K562 (cell line): Measurements from ENCODE around the gene PAQR7. TPM values are rescaled to one million over a fixed set of nuclear protein-coding genes. Genes with fewer than 3 reads are reported as not detected.

ENCODE experiments used
- BRD4 ChIP-seq: fragments of 200-600 bp; sonication (generic); IDR thresholded peaks from 2 replicates; pipeline ENCODE4 v1.6.1; 2017; ENCODE audit warnings: inconsistent platforms
- CHD7 ChIP-seq: fragments of 200-600 bp; sonication (generic); IDR thresholded peaks from one replicate; pipeline ENCODE4 v1.6.1; 2012; ENCODE audit warnings: mild to moderate bottlenecking, low read depth, low read length, inconsistent platforms
- CREM ChIP-seq: IDR thresholded peaks from 2 replicates; pipeline ENCODE4 v1.6.1; 2014; ENCODE audit warnings: antibody characterized with exemption, low read depth
- CTCF ChIP-seq, 3 experiments: IDR thresholded peaks in 2 of 3; conservative IDR thresholded peaks in 1 of 3; 2 replicates each; pipeline ENCODE4 v1.5.1; 2011 to 2012; ENCODE audit warnings: low read length in 3 of 3, mild to moderate bottlenecking in 3 of 3, control low read depth in 2 of 3, improper control_type of control experiment in 1 of 3, inconsistent platforms in 1 of 3, low read depth in 1 of 3, mixed read lengths in 1 of 3, moderate library complexity in 1 of 3; ENCODE audit not compliant: insufficient read depth in 2 of 3
- GTF2A2 ChIP-seq: IDR thresholded peaks from 2 replicates; pipeline ENCODE4 v1.6.1; 2016; ENCODE audit warnings: mild to moderate bottlenecking, missing genetic modification characterization, missing compliant biosample characterization
- JUND ChIP-seq, 2 experiments: IDR thresholded peaks; 2 replicates in 1 of 2; 3 replicates in 1 of 2; pipeline ENCODE4 v1.6.1; 2011; ENCODE audit warnings: borderline replicate concordance in 2 of 2, low read depth in 2 of 2, low read length in 2 of 2, improper control_type of control experiment in 1 of 2, missing biosample characterization in 1 of 2, missing genetic modification characterization in 1 of 2, missing genetic modification reagents in 1 of 2
- RAD21 ChIP-seq, 2 experiments: fragments of 250-450 bp in 1 of 2; fragments of 450-650 bp in 1 of 2; sonication (Bioruptor Pico) in 1 of 2; formaldehyde crosslinking in 1 of 2; IDR thresholded peaks in 1 of 2; conservative IDR thresholded peaks in 1 of 2; 2 replicates each; pipeline versions ENCODE4 v1.4.0 to v1.8.0; 2020 to 2022; ENCODE audit warnings: mild to moderate bottlenecking in 2 of 2, moderate library complexity in 1 of 2
- SMAD2 ChIP-seq: fragments of 150-350 bp; IDR thresholded peaks from 2 replicates; pipeline ENCODE4 v1.6.1; 2014; ENCODE audit warnings: low read depth, mild to moderate bottlenecking, low read length
- U2AF2 ChIP-seq: fragments of 200-400 bp; formaldehyde crosslinking; optimal IDR thresholded peaks from 2 replicates; pipeline ENCODE3; 2017; ENCODE audit warnings: low read depth, mild to moderate bottlenecking, low read length
- ZNF143 ChIP-seq: sonication (generic); formaldehyde crosslinking; IDR thresholded peaks from 2 replicates; pipeline ENCODE4 v1.9.0; 2022; ENCODE audit warnings: mild to moderate bottlenecking, missing genetic modification reagents
- ZNF57 ChIP-seq: fragments of 450-650 bp; formaldehyde crosslinking; IDR thresholded peaks from 2 replicates; pipeline ENCODE4 v1.4.0; 2020; ENCODE audit warnings: mild to moderate bottlenecking, moderate library complexity
- ZNF695 ChIP-seq: fragments of 450-650 bp; formaldehyde crosslinking; IDR thresholded peaks from 2 replicates; pipeline ENCODE4 v1.4.0; 2020; ENCODE audit warnings: mild to moderate bottlenecking, moderate library complexity
- ZSCAN29 ChIP-seq: fragments of 450-650 bp; IDR thresholded peaks from 2 replicates; pipeline ENCODE4 v1.6.1; 2017
- polyA plus RNA-seq, 8 experiments: library from polyadenylated mRNA; depleted of rRNA in 4 of 8; stranded (reverse) in 5 of 8; unstranded in 3 of 8; fragments of >200 nt; fragmentation: Nextera tagmentation in 2 of 8; fragmentation: Illumina TruSeq in 1 of 8; extraction: Ambion mirVana in 2 of 8; extraction: Trizol in 1 of 8; gene quantifications; 2 replicates each; pipeline versions ENCODE4 v1.2.1 to v1.2.3, GENCODE V29; 2011 to 2014; ENCODE audit warnings: inconsistent platforms in 1 of 8, missing spikeins in 1 of 8
- total RNA-seq, 7 experiments: library from RNA; depleted of rRNA in 6 of 7; stranded (reverse); fragments of >200 nt in 6 of 7; fragmentation: Illumina TruSeq in 2 of 7; extraction: Trizol in 2 of 7; gene quantifications; 2 replicates each; pipeline versions ENCODE4 v1.2.1 to v1.2.3, GENCODE V29; 2011 to 2021; ENCODE audit warnings: low replicate concordance in 1 of 7
- TF ChIP-seq, protein P1 (sequence below): fragments of 450-650 bp; IDR thresholded peaks from 2 replicates; pipeline ENCODE4 v1.6.1; 2014; ENCODE audit warnings: low read depth, mild to moderate bottlenecking, moderate library complexity, borderline replicate concordance

Gene PAQR7
- total and polyA plus RNA-seq, 9 of the 15 experiments (the other 6 are each of a cell fraction or from before 2014, with no cell fraction given), result 1.1 to 5.2 (median 2.6) TPM

DNA sequence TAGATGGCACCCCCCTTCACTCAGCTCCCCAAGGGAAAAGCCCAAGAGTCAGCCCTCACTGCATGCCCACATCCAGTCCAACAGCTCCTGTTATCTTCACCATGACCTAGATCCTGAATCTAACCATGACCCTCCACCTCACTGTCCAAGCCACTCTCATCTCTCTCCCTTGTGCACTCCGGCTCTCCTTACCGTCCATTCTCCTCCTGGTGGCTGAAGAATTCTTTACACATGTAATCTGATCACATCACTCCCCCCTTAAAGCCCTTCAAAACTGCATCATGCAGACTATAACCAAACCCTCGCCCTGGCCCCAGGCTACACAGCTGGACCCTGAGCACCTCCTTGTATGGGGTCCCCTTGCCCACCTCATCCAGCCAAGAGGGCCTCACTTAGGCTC, 14.0 kb upstream of the PAQR7 start (continued):
- 0 out of 2 replicates have a peak, but pooled peaks have one; percentile 19 for TF ChIP-seq JUND (IDR thresholded peaks at IDR 0.05; ENCODE audit: borderline replicate concordance, low read depth, low read length)
- TF ChIP-seq JUND (tag; IDR thresholded peaks at IDR 0.05; ENCODE audit: borderline replicate concordance, low read depth, low read length), result no peak
- 0 out of 2 replicates have a peak, but pooled peaks have one; percentile 23 for TF ChIP-seq CREM
- peak; percentile 53 to 61 (median 59) for TF ChIP-seq CTCF (IDR thresholded peaks at IDR 0.05 in 2 of 3, conservative IDR thresholded peaks at IDR 0.05 in 1 of 3; ENCODE audit: insufficient read depth in 2 of 3, low read depth in 1 of 3, low read length in 3 of 3)
- TF ChIP-seq ZSCAN29, result no peak
- no peak for TF ChIP-seq U2AF2
- TF ChIP-seq ZNF695 (CRISPR knock-in tag), result no peak
- TF ChIP-seq, protein P1, sequence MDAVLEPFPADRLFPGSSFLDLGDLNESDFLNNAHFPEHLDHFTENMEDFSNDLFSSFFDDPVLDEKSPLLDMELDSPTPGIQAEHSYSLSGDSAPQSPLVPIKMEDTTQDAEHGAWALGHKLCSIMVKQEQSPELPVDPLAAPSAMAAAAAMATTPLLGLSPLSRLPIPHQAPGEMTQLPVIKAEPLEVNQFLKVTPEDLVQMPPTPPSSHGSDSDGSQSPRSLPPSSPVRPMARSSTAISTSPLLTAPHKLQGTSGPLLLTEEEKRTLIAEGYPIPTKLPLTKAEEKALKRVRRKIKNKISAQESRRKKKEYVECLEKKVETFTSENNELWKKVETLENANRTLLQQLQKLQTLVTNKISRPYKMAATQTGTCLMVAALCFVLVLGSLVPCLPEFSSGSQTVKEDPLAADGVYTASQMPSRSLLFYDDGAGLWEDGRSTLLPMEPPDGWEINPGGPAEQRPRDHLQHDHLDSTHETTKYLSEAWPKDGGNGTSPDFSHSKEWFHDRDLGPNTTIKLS, result no peak
- peak; percentile 60 to 67 for TF ChIP-seq RAD21 (CRISPR knock-in tag; conservative IDR thresholded peaks at IDR 0.05 in 1 of 2, IDR thresholded peaks at IDR 0.05 in 1 of 2)
- no peak for TF ChIP-seq BRD4
- no peak for TF ChIP-seq GTF2A2 (tag)
- TF ChIP-seq ZNF57, result no peak
- no peak for TF ChIP-seq SMAD2
- TF ChIP-seq CHD7, result no peak
- 0 out of 2 replicates have a peak, but pooled peaks have one; percentile 45 for TF ChIP-seq ZNF143 (CRISPR knock-in tag)
